GM12878 (cell line): Measurements from ENCODE around the gene PIGBOS1. TPM values are rescaled to one million over a fixed set of nuclear protein-coding genes. Genes with fewer than 3 reads are reported as not detected.

Experiments used
- ATAC-seq: fragments of 200-7000 bp; cut with Tn5 transposase; 3 replicates; pipeline ENCODE4 v1.9.1; 2020; ENCODE audit warnings: mild to moderate bottlenecking, moderate library complexity
- BruUV-seq: library from RNA; stranded (reverse); fragments of 400-500 nt; replicated peaks from 2 replicates; lab custom pipeline; 2021; lab: Mats Ljungman, UMichigan
- CTCF ChIA-PET: fragments of 300-600 bp; sonication (Branson Sonifier 250); formaldehyde crosslinking; extraction: SDS; loops from one replicate; lab custom pipeline; 2021; ENCODE audit warnings: inconsistent platforms; lab: Yijun Ruan, JAX
- POLR2A ChIA-PET: fragments of 350-600 bp; formaldehyde crosslinking; extraction: SDS; loops from one replicate; lab custom pipeline; 2021; ENCODE audit warnings: inconsistent platforms; lab: Charles Lee
- RAD21 ChIA-PET: fragments of 300-600 bp; sonication (Branson Sonifier 250); formaldehyde crosslinking; loops from one replicate; lab custom pipeline; 2023; ENCODE audit warnings: antibody characterized with exemption; ENCODE audit not compliant: unreplicated experiment; lab: Charles Lee
- SMC1A ChIA-PET: fragments of 300-600 bp; sonication (Branson Sonifier 250); formaldehyde crosslinking; loops from one replicate; lab custom pipeline; 2023; ENCODE audit not compliant: unreplicated experiment, uncharacterized antibody; lab: Charles Lee
- DNase-seq: peaks from one replicate; pipeline ENCODE4 v3.0.0-alpha.2; 2011; ENCODE audit warnings: low read depth, low spot score
- FAIRE-seq: peaks from 3 replicates; lab custom pipeline; 2011; peaks lifted over from hg19 to GRCh38; lab: Jason Lieb, UNC
- H2AFZ ChIP-seq: 2 replicates; pipeline ENCODE4 v1.6.0; 2011; ENCODE audit warnings: low read depth, low read length, control low read depth; ENCODE audit not compliant: control insufficient read depth
- H3K27ac ChIP-seq: 2 replicates; pipeline ENCODE4 v1.5.1; 2011; ENCODE audit warnings: control low read depth; ENCODE audit not compliant: control insufficient read depth, insufficient read depth
- H3K27me3 ChIP-seq, 2 experiments: replicated peaks in 1 of 2; 2 replicates each; pipeline versions ENCODE4 v1.6.0 to v1.6.1; 2011; ENCODE audit warnings: low read length in 1 of 2; ENCODE audit not compliant: control insufficient read depth in 2 of 2, insufficient read depth in 2 of 2
- H3K36me3 ChIP-seq, 2 experiments: 2 replicates each; pipeline ENCODE4 v1.5.1; 2011; ENCODE audit warnings: low read length in 1 of 2; ENCODE audit not compliant: control insufficient read depth in 2 of 2, insufficient read depth in 2 of 2
- H3K4me1 ChIP-seq: 2 replicates; pipeline ENCODE4 v1.6.1; 2011; ENCODE audit warnings: mild to moderate bottlenecking, low read length, moderate library complexity, mixed read lengths; ENCODE audit not compliant: control insufficient read depth, insufficient read depth
- H3K4me2 ChIP-seq: 2 replicates; pipeline ENCODE4 v1.6.0; 2011; ENCODE audit warnings: control low read depth; ENCODE audit not compliant: control insufficient read depth, insufficient read depth
- H3K4me3 ChIP-seq: fragments of 200-600 bp; sonication (generic); 2 replicates; pipeline ENCODE4 v1.5.1; 2016
- H3K79me2 ChIP-seq: 2 replicates; pipeline ENCODE4 v1.6.0; 2011; ENCODE audit warnings: low read length; ENCODE audit not compliant: control insufficient read depth, insufficient read depth
- H3K9ac ChIP-seq: 2 replicates; pipeline ENCODE4 v1.8.0; 2011; ENCODE audit warnings: low read length, control low read depth, mixed read lengths; ENCODE audit not compliant: control insufficient read depth, insufficient read depth
- H3K9me3 ChIP-seq: replicated peaks from 3 replicates; pipeline ENCODE4 v1.5.1; 2011; ENCODE audit warnings: mild to moderate bottlenecking, low read length; ENCODE audit not compliant: control insufficient read depth, insufficient read depth
- H4K20me1 ChIP-seq: 2 replicates; pipeline ENCODE4 v1.6.0; 2011; ENCODE audit not compliant: control insufficient read depth, insufficient read depth
- BHLHE40 ChIP-seq, 2 experiments: fragments of 450-650 bp in 1 of 2; IDR thresholded peaks; 2 replicates each; pipeline ENCODE4 v1.6.1; 2011 to 2017; ENCODE audit warnings: low read depth in 2 of 2, borderline replicate concordance in 1 of 2, improper control_type of control experiment in 1 of 2, low read length in 1 of 2, mild to moderate bottlenecking in 1 of 2
- CBFB ChIP-seq: IDR thresholded peaks from 2 replicates; pipeline ENCODE4 v1.6.1; 2016; ENCODE audit warnings: antibody characterized with exemption, low read depth
- CREM ChIP-seq: IDR thresholded peaks from 2 replicates; pipeline ENCODE4 v1.6.1; 2014; ENCODE audit warnings: antibody characterized with exemption, low read depth
- EZH2 ChIP-seq: IDR thresholded peaks from 2 replicates; pipeline ENCODE4 v1.6.1; 2012; ENCODE audit warnings: low read depth, mild to moderate bottlenecking, control low read depth, inconsistent platforms, low read length, borderline replicate concordance; ENCODE audit not compliant: control insufficient read depth
- FOS ChIP-seq: IDR thresholded peaks from 3 replicates; pipeline ENCODE4 v1.6.1; 2011; ENCODE audit warnings: borderline replicate concordance; ENCODE audit not compliant: insufficient read length; ENCODE audit errors: extremely low read depth
- HCFC1 ChIP-seq: fragments of 150-350 bp; IDR thresholded peaks from 2 replicates; pipeline ENCODE4 v1.6.1; 2014; ENCODE audit warnings: low read length
- HDAC2 ChIP-seq: fragments of 200-600 bp; sonication (generic); IDR thresholded peaks from 2 replicates; pipeline ENCODE4 v1.6.1; 2017
- MLLT1 ChIP-seq: fragments of 450-650 bp; IDR thresholded peaks from 2 replicates; pipeline ENCODE4 v1.6.1; 2016; ENCODE audit warnings: mild to moderate bottlenecking
- POLR2A ChIP-seq: IDR thresholded peaks from 2 replicates; pipeline ENCODE4 v1.6.1; 2011; ENCODE audit warnings: low read depth, mild to moderate bottlenecking, low read length
- RAD21 ChIP-seq: IDR thresholded peaks from 2 replicates; pipeline ENCODE4 v1.6.1; 2011; ENCODE audit warnings: mild to moderate bottlenecking, low read depth, low read length, moderate library complexity; ENCODE audit not compliant: insufficient read depth
- TARDBP ChIP-seq: IDR thresholded peaks from 2 replicates; pipeline ENCODE4 v1.6.1; 2016; ENCODE audit warnings: borderline replicate concordance
- USF1 ChIP-seq: IDR thresholded peaks from 2 replicates; pipeline ENCODE4 v1.6.1; 2011; ENCODE audit warnings: borderline replicate concordance, low read depth, mild to moderate bottlenecking, moderate library complexity, mixed read lengths, low read length; ENCODE audit not compliant: insufficient read depth; ENCODE audit errors: extremely low read length
- ZBTB33 ChIP-seq: fragments of 450-650 bp; IDR thresholded peaks from 2 replicates; pipeline ENCODE4 v1.6.1; 2017; ENCODE audit warnings: mild to moderate bottlenecking
- ZNF592 ChIP-seq: fragments of 450-650 bp; IDR thresholded peaks from 2 replicates; pipeline ENCODE4 v1.6.1; 2017; ENCODE audit warnings: mild to moderate bottlenecking, moderate library complexity
- WGBS: methylation state at CpG from one replicate; pipeline ENCODE4 v1.1.6; 2016; ENCODE audit warnings: low lambda C conversion rate; ENCODE audit not compliant: insufficient replicate concordance, insufficient coverage; ENCODE audit errors: missing lambda C conversion rate; 5-methylcytosine and 5-hydroxymethylcytosine counted together
- in situ Hi-C: fragments of 300-500 bp; cut with MboI; formaldehyde crosslinking; loops from 9 replicates; pipeline ENCODE4 v1.14.3; 2018; ENCODE audit warnings: mixed read lengths
- intact Hi-C: fragments of 100-400 bp; cut with micrococcal nuclease; formaldehyde crosslinking; loops from one replicate; pipeline ENCODE4 v1.14.2; 2022; ENCODE audit not compliant: unreplicated experiment
- polyA plus RNA-seq, 11 experiments: library from polyadenylated mRNA; depleted of rRNA in 4 of 11; unstranded in 6 of 11; stranded (reverse) in 5 of 11; fragments of >200 nt; fragmentation: Nextera tagmentation in 4 of 11; fragmentation: Illumina TruSeq in 1 of 11; extraction: Ambion mirVana in 4 of 11; extraction: Trizol in 1 of 11; gene quantifications; 1 replicate in 1 of 11; 2 replicates in 10 of 11; pipeline versions ENCODE4 v1.2.1 to v1.2.3, GENCODE V29; 2011 to 2016; ENCODE audit warnings: inconsistent platforms in 2 of 11, missing spikeins in 2 of 11, low read depth in 1 of 11
- total RNA-seq, 4 experiments: library from RNA; depleted of rRNA in 3 of 4; stranded (reverse); fragments of >200 nt in 3 of 4; fragmentation: Illumina TruSeq in 1 of 4; extraction: Trizol in 1 of 4; gene quantifications; 2 replicates each; pipeline versions ENCODE4 v1.2.1 to v1.2.3, GENCODE V29; 2013 to 2021

Gene PIGBOS1
- total and polyA plus RNA-seq, 10 of the 15 experiments (the other 5 are each of a cell fraction or from before 2014, with no cell fraction given), result 7.1 to 24.7 (median 10.2) TPM

- Histone ChIP-seq H3K9me3 (no peaks in the 10 kb centered on the region), H3K27me3 (no peaks in the 10 kb centered on the region), H3K4me2 (peak overlapping the region; percentile 82), H3K79me2 (peaks cover 14% of the 10 kb centered on the region), H3K9ac (peak overlapping the region; percentile 66), H4K20me1 (no peaks in the 10 kb centered on the region), H3K27ac (peak overlapping the region; percentile 65), H2AFZ (peak overlapping the region; percentile 81), H3K36me3 (no peaks in the 10 kb centered on the region), H3K4me1 (no peaks in the 10 kb centered on the region; the same call in 1 of the 2 replicates), H3K4me3 (peak overlapping the region; percentile 89)
- ChIA-PET POLR2A (no interaction called here), RAD21 (interaction anchor here (2.9 to 3.2 kb wide), 2 partner anchors 33 to 72 kb away, joined by 19 to 26 read pairs; no protein-coding TSS in a partner anchor), SMC1A (interaction anchor here (0.6 to 2.4 kb wide), 8 partner anchors 12 to 73 kb away, joined by 3 to 13 read pairs (median 5); partner anchors contain the start of genes PIGB and PIGBOS1), CTCF (interaction anchor here (0.7 to 3.0 kb wide), 5 partner anchors 30 to 1163 kb away, joined by 3 to 34 read pairs (median 3); partner anchors contain the start of genes PIGB, PIGBOS1 and RSL24D1)
- FAIRE-seq, result no peak
- WGBS, result 3% methylated on average over 33 of the region's 37 CpGs
- peak; percentile 57 for ATAC-seq
- no TSS peak for BruUV-seq
- intact Hi-C loops, result loop anchor here (1.0 to 10.0 kb wide), 4 partner anchors 34 to 1326 kb away; no protein-coding TSS in a partner anchor
- in situ Hi-C loops, result no loop called here
- DNase-seq, result no peak
- TF ChIP-seq EZH2 (no peak), POLR2A (no peak), USF1 (no peak), HCFC1 (no peak), ZBTB33 (no peak), BHLHE40 (IDR thresholded peaks at IDR 0.05; ENCODE audit: borderline replicate concordance in 1 of 2, low read depth in 2 of 2, low read length in 1 of 2) (peak in 1 of 2 experiments; percentile 30; a peak in 2 of 4 replicates), CREM (0 out of 2 replicates have a peak, but pooled peaks have one; percentile 5), ZNF592 (no peak), MLLT1 (no peak), RAD21 (no peak), FOS (no peak), CBFB (no peak), TARDBP (no peak), HDAC2 (no peak)
These were observed 29.7 kb downstream of the PIGBOS1 start for GRCh38 chr15:55289011-55289745.
